Measurements from ENCODE around the gene LPAR1. TPM values are rescaled to one million over a fixed set of nuclear protein-coding genes. Genes with fewer than 3 reads are reported as not detected.

Gene LPAR1
- total and polyA plus RNA-seq, 10 of the 15 experiments (the other 5 are each of a cell fraction or from before 2014, with no cell fraction given) = 3.3 to 12.9 (median 8.4) TPM

DNA sequence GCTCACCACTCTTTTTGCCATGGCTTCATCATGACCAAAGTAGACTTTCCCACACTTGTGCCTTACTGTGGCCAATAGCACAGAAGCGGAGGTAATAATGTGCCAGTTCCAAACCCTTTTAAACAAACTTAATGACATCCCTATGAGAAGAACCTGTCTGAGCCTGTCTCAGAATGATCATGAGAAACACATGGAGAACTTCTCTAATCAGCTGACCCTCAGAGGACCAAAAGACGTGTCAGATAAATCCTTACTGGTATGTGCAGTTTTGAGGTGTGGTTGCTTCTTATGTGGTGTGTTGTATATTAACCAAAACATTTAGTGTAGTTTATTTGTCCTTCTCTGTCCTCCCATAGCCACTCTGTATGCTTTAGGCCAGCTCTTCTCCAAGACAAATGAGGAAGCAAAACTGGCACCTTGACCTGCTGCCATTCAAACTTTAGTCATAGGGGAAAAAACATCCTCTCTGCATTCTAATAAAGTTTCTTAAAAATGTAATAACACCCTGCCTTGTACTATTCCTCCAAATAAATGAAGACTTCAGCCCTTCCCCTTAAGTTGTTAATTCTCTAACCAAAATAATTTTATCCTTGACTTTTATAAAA is 200.8 kb downstream of the LPAR1 start (continued):
- peak; percentile 75; the same call in 1 of the 2 replicates for TF ChIP-seq DPF2 (IDR thresholded peaks at IDR 0.05)
- TF ChIP-seq EGR1 (IDR thresholded peaks at IDR 0.05; ENCODE audit: borderline replicate concordance in 1 of 2, low read depth in 2 of 2, low read length in 2 of 2) = no peak
- no peak for TF ChIP-seq RUNX3 (IDR thresholded peaks at IDR 0.05; ENCODE audit: low read length)
- TF ChIP-seq ZBTB4 (CRISPR knock-in tag; IDR thresholded peaks at IDR 0.05) = no peak
- no peak for TF ChIP-seq MAX (IDR thresholded peaks at IDR 0.05; ENCODE audit: low read depth, low read length)
- no peak for TF ChIP-seq SIX5 (IDR thresholded peaks at IDR 0.05; ENCODE audit: low read depth, low read length, severe bottlenecking)
- 0 out of 2 replicates have a peak, but pooled peaks have one; percentile 4 for TF ChIP-seq HDGF (IDR thresholded peaks at IDR 0.05)
- TF ChIP-seq POU2F2 (IDR thresholded peaks at IDR 0.05; ENCODE audit: borderline replicate concordance, low read depth, low read length) = no peak
- TF ChIP-seq NFYB (IDR thresholded peaks at IDR 0.05; ENCODE audit: insufficient read depth, low read depth, low read length) = no peak
- TF ChIP-seq LARP7 (IDR thresholded peaks at IDR 0.05) = no peak
- no peak for TF ChIP-seq BCL11A (IDR thresholded peaks at IDR 0.05; ENCODE audit: low read depth, low read length)
- TF ChIP-seq ZZZ3 (IDR thresholded peaks at IDR 0.05; ENCODE audit: control insufficient read depth, insufficient read length, low read depth) = no peak

Data from GM12878 (cell line).